ENCODE measurements around the gene MUS81.

The MUS81 gene

GRCh38 chr11:65858681-65859087, 1.5 kb upstream of the MUS81 start:
- DNase-seq (ENCODE audit: low read depth) = no peak
- TF ChIP-seq CTCF (conservative IDR thresholded peaks at IDR 0.05; ENCODE audit: low read length) = no peak
- peak overlapping the region; percentile 71 for H3K4me3 ChIP-seq (ENCODE audit: low read length)

DNA sequence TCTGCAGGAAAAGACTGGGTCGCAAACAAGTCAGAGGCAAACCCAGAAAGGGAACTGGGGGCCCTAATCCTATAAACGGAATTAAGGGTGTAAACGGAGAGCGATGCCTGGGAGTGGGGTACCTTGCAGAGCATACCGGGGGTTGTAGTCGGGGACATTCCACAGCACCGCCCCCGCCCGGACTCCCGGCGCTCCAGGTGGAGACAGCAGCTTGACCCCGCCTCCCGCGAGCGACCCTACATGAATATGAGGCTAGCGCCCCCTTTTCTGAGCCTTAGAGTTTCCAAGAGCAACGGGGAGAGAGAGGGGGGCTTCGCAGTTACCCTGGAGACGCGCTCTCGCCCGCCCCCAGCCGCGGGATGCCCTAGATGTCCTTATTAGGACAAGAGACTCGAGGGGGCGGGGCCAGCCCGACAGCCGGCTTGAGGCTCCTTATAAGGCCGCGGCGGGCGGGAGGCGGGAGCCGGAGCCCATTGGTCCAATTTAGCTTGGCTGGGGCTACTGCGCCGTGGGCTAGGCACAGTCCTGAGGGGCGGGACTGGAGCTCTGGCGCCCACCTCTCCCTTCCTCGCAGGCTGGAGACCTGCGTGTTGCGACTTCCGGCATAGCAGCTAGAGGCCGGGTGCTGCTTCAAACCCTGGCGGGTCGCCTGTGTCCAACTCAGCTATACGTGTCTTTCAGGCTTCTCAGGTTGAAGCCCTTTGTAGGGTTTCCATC, 980 bp upstream of the MUS81 start:
- no peak for TF ChIP-seq CTCF (conservative IDR thresholded peaks at IDR 0.05; ENCODE audit: low read length)
- H3K4me3 ChIP-seq (ENCODE audit: low read length) = peak overlapping the region; percentile 96
- peak; percentile 97 for DNase-seq (ENCODE audit: low read depth)

- peak overlapping the region; percentile 96 for H3K4me3 ChIP-seq (ENCODE audit: low read length)
- no peak for DNase-seq (ENCODE audit: low read depth)
- TF ChIP-seq CTCF (conservative IDR thresholded peaks at IDR 0.05; ENCODE audit: low read length) = no peak
Observed at GRCh38 chr11:65859812-65860277, 388 bp upstream of the MUS81 start.

- no peak for TF ChIP-seq CTCF (conservative IDR thresholded peaks at IDR 0.05; ENCODE audit: low read length)
- no peak for DNase-seq (ENCODE audit: low read depth)
- H3K4me3 ChIP-seq (ENCODE audit: low read length) = peak overlapping the region; percentile 96
Observed at GRCh38 chr11:65861165-65861505, 902 bp downstream of the MUS81 start.

GRCh38 chr11:65861533-65862183, 1.4 kb downstream of the MUS81 start:
- TF ChIP-seq CTCF (conservative IDR thresholded peaks at IDR 0.05; ENCODE audit: low read length) = no peak

DNA sequence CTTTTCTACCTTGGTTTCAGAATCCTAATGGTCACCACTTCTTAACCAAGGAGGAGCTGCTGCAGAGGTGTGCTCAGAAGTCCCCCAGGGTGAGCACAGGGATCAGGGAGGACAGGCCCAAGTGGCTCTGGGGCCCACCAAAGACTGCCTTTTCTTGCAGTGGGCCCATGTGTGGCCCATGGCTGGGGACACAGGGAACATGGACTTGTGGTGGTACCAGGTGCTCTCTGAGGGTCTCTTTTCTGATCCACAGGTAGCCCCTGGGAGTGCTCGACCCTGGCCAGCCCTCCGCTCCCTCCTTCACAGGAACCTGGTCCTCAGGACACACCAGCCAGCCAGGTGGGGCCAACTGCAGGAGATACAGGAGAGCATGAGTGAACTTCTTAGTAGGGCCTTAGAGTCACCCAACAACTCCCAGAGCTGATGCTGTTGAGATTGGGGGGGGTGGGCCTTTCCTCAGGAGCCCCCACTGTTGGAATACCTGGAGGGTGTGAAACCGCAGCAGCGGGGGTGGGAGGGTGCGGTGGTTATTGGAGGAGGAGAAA, 2.0 kb downstream of the MUS81 start:
- DNase-seq (ENCODE audit: low read depth) = no peak
- TF ChIP-seq CTCF (conservative IDR thresholded peaks at IDR 0.05; ENCODE audit: low read length) = no peak
- peak overlapping the region; percentile 96 for H3K4me3 ChIP-seq (ENCODE audit: low read length)

More at GRCh38 chr11:65861533-65862183, 1.4 kb downstream of the MUS81 start:
- H3K4me3 ChIP-seq (ENCODE audit: low read length) = peak overlapping the region; percentile 96
- no peak for DNase-seq (ENCODE audit: low read depth)

Measured in AG10803 (cell line).